IPS DF 4.7 (cell line): ENCODE data around the gene SGSM2.
A peak's percentile ranks its signal among the peaks of the same experiment; 100 is the strongest.

Source experiments
- DNase-seq: peaks from one replicate; pipeline ENCODE4 v3.0.0-alpha.2; 2013; ENCODE audit warnings: low spot score; ENCODE audit errors: extremely low read depth

Gene SGSM2

DNA sequence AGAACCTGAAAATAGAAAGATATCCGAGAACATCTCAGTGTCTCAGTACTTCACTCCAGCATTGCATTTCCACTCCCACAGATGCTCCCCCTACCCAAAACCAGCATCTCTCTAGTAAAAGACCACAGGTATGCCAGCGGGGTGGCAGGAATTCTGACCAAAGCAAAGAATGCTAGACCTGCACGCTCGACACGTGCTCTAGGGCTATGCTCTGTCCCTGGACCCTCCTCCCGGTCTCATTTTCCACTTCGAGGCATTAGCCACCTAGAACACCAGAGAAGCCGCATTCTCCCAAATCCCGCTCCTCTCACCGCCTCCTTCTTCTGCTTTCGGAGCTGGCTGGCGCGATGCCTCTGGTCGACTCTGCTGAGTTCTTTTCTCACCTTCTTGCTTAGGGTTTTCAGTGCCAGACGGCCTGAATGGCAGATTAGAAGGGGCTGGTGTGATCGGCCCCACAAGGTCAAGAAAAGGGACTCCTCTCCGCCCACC lies 1.5 kb upstream of the SGSM2 start:
- DNase-seq, result no peak

DNA sequence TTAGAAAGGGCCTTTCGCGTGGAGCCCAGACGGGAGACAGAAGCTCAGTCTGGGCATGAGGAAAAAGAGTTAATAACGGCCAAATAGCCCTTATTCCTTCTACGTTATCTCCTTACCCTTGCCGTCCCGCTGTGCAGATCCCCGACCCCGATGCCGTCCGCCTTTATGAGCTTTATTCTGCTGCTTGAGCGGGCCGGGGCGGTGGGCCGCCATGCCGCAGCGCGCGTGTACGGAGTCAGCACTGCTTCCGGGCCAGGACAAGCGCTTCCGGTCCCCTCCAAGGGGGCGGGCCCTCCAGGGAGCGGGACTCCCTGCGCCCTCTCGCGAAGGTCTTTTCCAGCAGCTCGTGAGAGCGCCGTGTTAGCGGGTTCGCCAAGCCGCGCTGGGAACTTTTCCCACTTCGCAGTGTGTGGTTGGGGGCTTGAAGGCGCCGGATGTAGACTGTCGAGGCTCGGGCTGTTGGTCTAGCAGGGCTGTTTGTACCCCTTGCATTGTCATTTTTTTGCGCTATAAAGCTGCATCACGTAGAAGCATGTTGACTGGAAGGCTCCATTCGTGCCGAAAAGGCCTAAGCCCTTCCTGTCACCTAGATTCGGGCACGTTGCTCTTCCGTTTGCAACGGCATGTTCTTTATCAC lies 968 bp upstream of the SGSM2 start, which contains the start of gene TSR1:
TSS of gene TSR1 (minus strand) at position 243 of the 637 bp plus-strand sequence. CDS start at position 213, 30 bp downstream.
- DNase-seq, result no peak

DNA sequence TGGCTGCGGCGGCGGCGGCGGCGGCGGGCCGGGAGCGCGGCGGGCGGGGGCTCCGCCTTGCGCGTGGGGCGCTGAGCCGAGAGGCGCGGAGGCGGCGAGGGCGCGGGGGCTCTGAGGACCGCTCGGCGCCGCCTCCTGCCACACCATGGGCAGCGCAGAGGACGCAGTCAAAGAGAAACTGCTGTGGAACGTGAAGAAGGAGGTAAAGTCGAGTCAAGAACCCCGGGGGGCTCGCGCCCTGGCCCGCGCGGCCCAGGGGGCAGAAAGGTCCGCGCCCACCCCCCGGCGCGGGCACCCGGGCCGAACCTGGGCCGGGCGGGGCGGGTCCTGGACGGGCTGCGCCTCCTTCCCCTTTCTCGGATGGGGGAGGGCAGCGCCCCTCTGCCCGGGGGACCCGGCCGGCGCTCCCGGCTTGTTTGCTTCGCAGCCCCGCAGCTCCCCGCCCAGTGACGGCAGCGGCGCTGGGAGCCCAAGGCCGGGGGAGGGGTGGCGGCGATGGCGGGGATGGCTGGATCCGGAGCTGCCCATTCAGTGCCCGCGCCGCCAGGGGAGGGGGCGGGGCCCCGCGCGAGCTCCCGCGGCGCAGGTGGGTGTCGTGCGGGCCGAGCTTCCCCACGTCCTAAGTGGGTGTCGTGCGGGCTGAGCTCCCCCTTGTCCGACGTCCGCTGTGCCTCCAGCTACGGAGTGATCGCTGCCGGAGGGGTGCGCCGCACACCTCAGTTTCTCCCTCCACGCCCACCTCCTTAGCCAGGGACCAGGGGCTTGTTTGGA lies 428 bp downstream of the SGSM2 start:
- DNase-seq, result no peak

GRCh38 chr17:2338315-2338657 lies 985 bp downstream of the SGSM2 start:
- no peak for DNase-seq

DNA sequence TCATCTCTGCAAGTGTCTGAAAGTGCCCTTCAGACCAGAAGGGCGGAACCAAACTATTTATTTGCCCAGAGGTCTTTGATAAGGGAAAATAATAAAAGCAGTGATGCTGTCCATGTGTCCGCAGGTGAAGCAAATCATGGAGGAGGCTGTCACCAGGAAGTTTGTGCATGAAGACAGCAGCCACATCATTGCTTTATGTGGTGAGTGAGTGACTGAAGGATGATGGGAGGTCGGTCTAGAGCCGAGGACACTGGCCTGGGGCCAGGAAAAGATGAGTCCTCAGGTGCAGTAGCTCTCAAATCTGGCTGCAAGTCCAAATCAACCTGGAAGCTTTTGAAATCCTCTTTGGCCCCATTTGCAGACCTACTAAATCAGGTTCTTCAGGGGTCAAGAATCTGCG lies 6.1 kb downstream of the SGSM2 start:
- DNase-seq, result no peak

GRCh38 chr17:2344528-2344927 lies 7.2 kb downstream of the SGSM2 start:
- no peak for DNase-seq

DNA sequence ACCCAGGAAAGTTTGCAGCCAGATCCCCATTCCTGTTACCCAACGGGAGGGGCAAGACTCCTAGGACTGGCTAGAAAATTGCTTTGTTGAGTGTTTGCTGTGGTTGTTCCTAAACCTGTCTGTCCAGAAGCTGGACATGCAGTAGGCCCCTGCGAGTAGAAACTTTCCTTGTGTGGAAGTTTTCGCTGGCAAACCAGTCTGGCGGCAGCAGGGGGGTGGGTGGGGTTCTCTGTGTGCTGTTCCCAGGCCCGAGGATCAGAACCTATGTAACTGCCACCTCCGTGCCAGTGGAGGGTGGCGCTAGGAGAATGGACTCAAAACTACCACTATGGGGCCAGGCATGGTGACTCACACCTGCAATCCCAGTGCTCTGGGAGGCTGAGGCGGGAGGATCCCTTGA lies 9.2 kb downstream of the SGSM2 start:
- no peak for DNase-seq

GRCh38 chr17:2347805-2348685 lies 10.7 kb downstream of the SGSM2 start:
- peak; percentile 94 for DNase-seq

DNA sequence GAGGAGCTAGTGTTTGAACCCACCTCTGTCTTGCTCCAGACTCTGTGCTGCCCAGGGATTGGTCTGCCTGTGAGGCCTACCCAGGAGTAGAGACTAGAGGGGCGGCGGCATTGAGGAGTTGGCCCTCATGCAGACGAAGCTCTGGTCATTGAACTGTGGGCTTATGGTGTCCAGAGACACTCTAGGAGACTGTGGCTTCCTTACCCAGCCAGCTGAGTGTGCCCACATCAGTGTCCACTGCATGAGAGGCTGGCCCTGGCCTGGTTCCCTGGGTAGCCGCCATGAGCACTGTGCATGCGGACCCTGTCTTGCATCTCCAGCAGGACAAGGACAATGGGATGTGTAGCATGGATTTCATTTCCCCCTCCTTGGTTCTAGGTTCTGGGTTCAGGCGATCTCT lies 14.0 kb downstream of the SGSM2 start:
- no peak for DNase-seq

DNA sequence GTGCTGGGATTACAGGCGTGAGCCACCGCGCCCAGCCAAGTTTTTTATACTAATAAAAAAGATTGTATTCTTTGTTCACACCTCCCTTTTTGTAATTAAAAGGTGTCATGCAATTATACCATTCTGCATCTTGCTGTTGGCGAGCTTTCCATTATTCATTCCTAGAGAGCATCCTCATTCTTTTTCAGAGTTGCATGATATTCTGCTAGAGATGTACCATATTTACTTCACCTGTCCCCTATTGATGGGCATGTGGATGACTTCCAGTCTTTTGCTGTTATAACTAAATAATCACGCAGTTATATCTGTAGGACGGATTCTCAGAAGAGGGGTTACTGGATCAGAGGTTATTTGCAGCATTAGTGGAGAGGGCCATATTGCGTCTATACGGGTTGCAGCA lies 17.0 kb downstream of the SGSM2 start:
- no peak for DNase-seq

DNA sequence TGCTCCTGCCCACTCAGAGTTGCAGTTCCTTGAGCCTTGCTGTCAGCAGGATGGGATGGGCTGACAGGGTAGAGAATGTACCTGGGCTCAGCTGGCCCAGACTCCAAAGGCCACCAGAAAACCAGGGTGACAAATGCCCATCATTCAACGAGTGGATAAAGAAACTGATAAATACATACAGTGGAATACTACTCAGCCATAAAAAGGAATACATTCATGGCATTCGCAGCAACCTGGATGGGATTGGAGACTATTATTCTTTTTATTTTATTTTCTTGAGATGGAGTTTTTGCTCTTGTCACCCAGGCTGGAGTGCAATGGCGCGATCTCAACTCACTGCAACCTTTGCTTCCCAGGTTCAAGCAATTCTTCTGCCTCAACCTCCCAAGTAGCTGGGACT lies 19.9 kb downstream of the SGSM2 start:
- DNase-seq, result no peak

- no peak for DNase-seq
These were observed 20.7 kb downstream of the SGSM2 start for GRCh38 chr17:2357931-2358434.

DNA sequence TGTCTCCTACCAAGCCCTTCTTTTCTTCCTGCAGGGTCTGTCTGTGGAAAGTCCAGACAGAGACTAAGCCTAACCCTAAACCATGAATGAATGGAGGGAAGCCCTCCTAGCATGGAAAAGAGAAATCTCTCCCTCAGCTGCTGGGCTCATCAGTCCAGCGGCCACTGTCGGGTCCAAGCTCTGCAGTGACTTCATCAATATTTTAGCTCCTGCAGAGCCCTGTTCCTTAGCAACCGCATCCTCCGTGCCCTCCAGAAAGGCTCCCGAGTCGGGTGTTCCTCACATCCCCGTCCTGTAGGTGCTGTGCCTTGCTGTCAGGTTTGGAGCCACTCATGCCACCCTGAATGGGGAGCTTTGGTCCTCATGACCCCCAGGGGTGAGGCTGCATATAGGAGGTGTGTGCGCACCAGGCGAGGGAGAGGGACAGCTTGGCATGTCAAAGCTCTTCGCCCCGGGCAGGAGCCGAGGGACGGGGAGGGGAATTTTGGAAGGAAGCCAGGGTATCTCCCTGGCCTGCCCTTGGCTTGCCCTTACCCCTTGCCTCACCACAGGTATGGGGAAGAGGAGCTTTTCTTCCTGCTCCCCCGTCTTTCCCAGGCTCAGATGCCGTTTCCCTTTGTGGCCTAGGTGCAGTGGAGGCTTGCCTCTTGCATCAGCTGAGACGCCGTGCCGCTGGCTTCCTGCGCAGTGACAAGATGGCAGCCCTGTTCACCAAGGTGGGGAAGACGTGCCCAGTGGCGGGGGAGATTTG lies 23.9 kb downstream of the SGSM2 start:
- no peak for DNase-seq

DNA sequence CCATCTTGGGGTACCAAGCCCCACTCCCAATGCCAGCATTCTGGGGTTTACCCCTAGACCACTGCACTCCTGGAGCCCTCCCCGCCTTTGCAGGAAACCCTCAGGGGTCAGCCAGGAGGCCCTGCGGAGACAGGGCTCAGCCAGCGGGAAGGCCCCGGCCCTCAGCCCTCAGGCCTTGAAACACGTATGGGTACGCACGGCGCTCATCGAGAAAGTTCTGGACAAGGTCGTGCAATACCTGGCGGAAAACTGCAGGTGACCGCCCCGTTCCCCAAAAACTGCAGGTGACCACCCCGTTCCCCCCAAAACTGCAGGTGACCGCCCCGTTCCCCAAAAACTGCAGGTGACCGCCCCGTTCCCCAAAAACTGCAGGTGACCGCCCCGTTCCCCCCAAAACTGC lies 24.7 kb downstream of the SGSM2 start:
- DNase-seq, result no peak

- DNase-seq, result no peak
These were observed 25.1 kb downstream of the SGSM2 start for GRCh38 chr17:2362416-2362815.

DNA sequence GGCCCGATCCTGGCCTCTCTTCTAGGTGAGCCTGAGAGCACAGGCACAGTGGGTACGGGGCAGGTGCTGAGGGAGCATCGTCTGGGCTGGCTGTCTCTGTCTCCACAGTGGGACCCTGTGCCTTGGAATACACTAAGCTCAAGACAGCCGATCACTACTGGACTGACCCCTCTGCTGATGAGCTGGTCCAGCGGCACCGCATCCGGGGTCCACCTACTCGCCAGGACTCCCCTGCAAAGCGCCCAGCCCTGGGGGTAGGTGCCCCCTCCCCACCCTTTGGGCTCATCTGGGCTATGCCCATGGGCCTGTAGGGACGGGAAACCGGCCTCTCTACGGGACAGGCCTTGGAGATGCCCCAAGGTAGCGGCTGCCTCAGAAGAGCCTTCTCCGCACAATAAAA lies 25.6 kb downstream of the SGSM2 start:
- DNase-seq, result no peak

GRCh38 chr17:2363318-2363717 lies 26.0 kb downstream of the SGSM2 start:
- DNase-seq, result no peak

DNA sequence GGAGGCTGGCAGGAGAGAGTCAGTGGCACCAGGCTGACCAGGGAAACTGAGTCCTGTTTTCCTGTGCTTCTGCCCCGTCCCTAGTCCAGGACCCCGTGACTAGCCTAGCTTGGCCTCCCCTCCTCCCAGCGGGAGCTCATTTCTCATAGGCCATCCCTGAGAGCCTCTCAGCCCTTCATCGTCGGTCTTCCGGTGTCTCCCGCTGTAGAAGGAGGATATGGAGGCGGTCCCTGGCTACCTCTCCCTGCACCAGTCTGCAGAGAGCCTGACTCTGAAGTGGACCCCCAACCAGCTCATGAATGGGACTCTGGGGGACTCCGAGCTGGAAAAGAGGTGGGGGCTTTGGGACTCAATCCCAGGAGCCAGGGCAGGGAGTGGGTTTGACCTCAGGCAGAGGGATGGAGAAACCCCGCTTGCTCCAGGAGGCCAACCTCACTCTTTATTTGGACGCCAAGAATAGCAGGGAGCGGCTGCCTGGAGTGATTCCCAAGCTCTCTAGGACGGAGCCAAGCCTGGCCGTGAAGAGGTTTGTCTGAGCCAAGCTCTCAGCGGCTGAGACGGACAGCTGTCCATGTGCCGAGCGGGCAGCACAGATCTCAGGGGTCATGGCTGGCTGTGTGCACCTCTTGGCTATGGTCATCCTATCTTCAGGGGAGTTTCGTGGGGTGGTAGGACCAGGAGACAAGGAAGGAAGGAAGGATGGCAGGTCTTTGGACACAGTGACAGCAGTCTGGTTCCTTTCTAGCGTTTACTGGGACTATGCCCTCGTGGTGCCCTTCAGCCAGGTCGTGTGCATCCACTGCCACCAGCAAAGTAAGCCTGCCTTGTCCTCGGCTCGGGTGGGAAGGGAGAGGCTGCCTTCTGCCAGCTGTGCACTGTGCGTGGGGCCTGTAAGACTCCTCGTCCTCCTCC lies 26.8 kb downstream of the SGSM2 start:
- DNase-seq, result no peak

DNA sequence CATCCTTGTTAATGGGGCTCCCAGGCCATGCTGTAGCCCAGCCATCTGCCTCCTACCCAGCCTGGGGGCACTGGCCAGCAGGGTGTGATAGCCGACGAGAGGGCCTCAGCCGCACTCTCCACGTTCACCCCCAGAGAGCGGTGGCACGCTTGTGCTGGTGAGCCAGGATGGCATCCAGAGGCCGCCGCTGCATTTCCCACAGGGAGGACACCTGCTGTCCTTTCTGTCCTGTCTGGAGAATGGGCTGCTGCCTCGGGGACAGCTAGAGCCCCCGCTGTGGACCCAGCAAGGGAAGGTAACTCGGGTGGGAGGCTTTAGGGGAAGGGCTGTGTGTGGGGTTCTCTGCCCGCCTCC lies 27.4 kb downstream of the SGSM2 start:
- DNase-seq, result no peak

DNA sequence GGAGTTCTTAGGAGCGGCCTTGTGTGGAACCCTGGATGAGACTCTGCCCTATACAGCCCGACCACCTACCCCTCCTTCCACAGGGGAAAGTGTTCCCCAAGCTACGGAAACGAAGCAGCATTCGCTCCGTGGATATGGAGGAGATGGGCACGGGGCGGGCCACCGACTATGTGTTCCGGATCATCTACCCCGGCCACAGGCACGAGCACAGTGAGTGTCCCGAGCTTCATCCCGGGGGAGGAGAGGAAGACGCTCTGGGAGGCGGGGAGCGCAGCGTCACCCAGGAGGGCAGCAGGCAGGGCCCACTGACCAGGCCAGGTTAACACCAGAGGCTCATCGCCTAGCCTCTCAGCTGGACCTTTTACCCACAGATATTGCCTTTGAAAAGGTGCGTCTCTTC lies 27.8 kb downstream of the SGSM2 start:
- DNase-seq, result no peak
